Common myeloid progenitor, CD34-positive (primary cell): Measurements from ENCODE around the gene NLGN2.
A peak's percentile ranks its signal among the peaks of the same experiment; 100 is the strongest.

Experiments used
- CTCF ChIA-PET: fragments of 350-600 bp; sonication (Branson Sonifier 250); formaldehyde crosslinking; loops from one replicate; lab custom pipeline; 2021; ENCODE audit warnings: antibody characterized with exemption; lab: Charles Lee
- POLR2A ChIA-PET: fragments of 350-600 bp; sonication (Branson Sonifier 250); formaldehyde crosslinking; loops from one replicate; lab custom pipeline; 2021; ENCODE audit warnings: antibody characterized with exemption; lab: Charles Lee
- DNase-seq, 3 donors: peaks; one replicate each; pipeline versions ENCODE4 v3.0.0 to v3.0.0-alpha.2; 2013
- H3K27ac ChIP-seq, 2 experiments: 1 replicate in 1 of 2; 2 replicates in 1 of 2; pipeline ENCODE4 v1.7.0; 2013; ENCODE audit warnings: inconsistent platforms in 2 of 2, low read length in 2 of 2, mild to moderate bottlenecking in 2 of 2, low read depth in 1 of 2, moderate library complexity in 1 of 2; ENCODE audit not compliant: severe bottlenecking in 2 of 2, insufficient read depth in 1 of 2, poor library complexity in 1 of 2
- H3K27me3 ChIP-seq, 5 experiments: replicated peaks in 2 of 5; 1 replicate in 3 of 5; 2 replicates in 2 of 5; pipeline versions ENCODE4 v1.6.1 to v1.7.0; 2013; ENCODE audit warnings: low read length in 4 of 5, mild to moderate bottlenecking in 2 of 5, moderate library complexity in 2 of 5, inconsistent platforms in 1 of 5; ENCODE audit not compliant: insufficient read depth in 5 of 5, control insufficient read depth in 4 of 5
- H3K36me3 ChIP-seq, 4 experiments: 1 replicate in 2 of 4; 2 replicates in 2 of 4; pipeline versions ENCODE4 v1.6.1 to v1.7.0; 2013; ENCODE audit warnings: low read length in 3 of 4, control low read depth in 1 of 4, mild to moderate bottlenecking in 1 of 4; ENCODE audit not compliant: control insufficient read depth in 4 of 4, insufficient read depth in 4 of 4
- H3K4me1 ChIP-seq, 4 experiments: 1 replicate in 3 of 4; 2 replicates in 1 of 4; pipeline versions ENCODE4 v1.6.1 to v1.7.1; 2013; ENCODE audit warnings: low read length in 3 of 4, mild to moderate bottlenecking in 3 of 4, control low read depth in 1 of 4, inconsistent platforms in 1 of 4, moderate library complexity in 1 of 4; ENCODE audit not compliant: control insufficient read depth in 4 of 4, insufficient read depth in 4 of 4; ENCODE audit errors: control extremely low read depth in 1 of 4
- H3K4me3 ChIP-seq, 7 experiments: 1 replicate in 4 of 7; 2 replicates in 3 of 7; pipeline versions ENCODE4 v1.5.1 to v1.7.0; 2013; ENCODE audit warnings: mild to moderate bottlenecking in 7 of 7, low read length in 6 of 7, moderate library complexity in 6 of 7, inconsistent platforms in 2 of 7, low read depth in 2 of 7, control low read depth in 1 of 7; ENCODE audit not compliant: insufficient read depth in 4 of 7, control insufficient read depth in 1 of 7; ENCODE audit errors: extremely low read depth in 1 of 7
- H3K9me3 ChIP-seq, 5 experiments: 1 replicate in 4 of 5; 2 replicates in 1 of 5; pipeline versions ENCODE4 v1.6.1 to v1.7.1; 2013; ENCODE audit warnings: low read length in 4 of 5, mild to moderate bottlenecking in 2 of 5, inconsistent platforms in 1 of 5, low read depth in 1 of 5, moderate library complexity in 1 of 5; ENCODE audit not compliant: control insufficient read depth in 4 of 5, insufficient read depth in 2 of 5; ENCODE audit errors: control extremely low read depth in 1 of 5
- WGBS: methylation state at CpG from one replicate; pipeline ENCODE4 v1.1.5; 2013; ENCODE audit not compliant: insufficient coverage; 5-methylcytosine and 5-hydroxymethylcytosine counted together

Gene NLGN2

DNA sequence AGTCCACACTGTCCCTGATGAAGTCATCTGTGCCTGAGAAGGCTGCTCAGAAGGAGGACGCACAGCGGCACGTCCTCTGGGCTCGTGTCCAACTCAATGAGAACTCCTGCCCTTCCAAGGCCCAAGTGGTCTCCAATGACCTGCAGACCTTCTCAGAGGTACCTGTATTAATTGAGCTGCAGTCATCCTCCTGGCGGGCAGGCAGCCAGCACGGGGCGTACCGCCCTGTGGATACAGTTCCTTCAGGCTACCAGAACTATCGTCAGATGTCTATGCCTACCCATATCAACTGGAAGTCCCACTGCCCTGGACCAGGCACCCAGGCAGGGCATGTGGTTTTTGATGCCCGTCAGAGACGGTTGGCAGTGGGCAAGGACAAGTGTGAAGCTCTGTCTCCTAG lies 24.7 kb downstream of the NLGN2 start:
- H3K4me3 ChIP-seq: no peak overlapping the region
- ChIA-PET POLR2A (interaction anchor here (0.7 kb wide), 1 partner anchor 406 kb away, joined by 4 read pairs; no protein-coding TSS in a partner anchor), CTCF (interaction anchor here (0.9 to 3.0 kb wide), 3 partner anchors 9 to 476 kb away, joined by 3 to 7 read pairs (median 5); partner anchors contain the start of gene TMEM256)
- no peak overlapping the region for H3K27ac ChIP-seq
- H3K27me3 ChIP-seq: no peaks in the 10 kb centered on the region
- no peak for DNase-seq
- H3K4me1 ChIP-seq: peaks cover 0 to 21% (median 19%) of the 10 kb centered on the region in 4 experiments
- H3K36me3 ChIP-seq: no peaks in the 10 kb centered on the region
- over 99% methylated on average over 11 of the region's 11 CpGs for WGBS
- H3K9me3 ChIP-seq: no peaks in the 10 kb centered on the region

DNA sequence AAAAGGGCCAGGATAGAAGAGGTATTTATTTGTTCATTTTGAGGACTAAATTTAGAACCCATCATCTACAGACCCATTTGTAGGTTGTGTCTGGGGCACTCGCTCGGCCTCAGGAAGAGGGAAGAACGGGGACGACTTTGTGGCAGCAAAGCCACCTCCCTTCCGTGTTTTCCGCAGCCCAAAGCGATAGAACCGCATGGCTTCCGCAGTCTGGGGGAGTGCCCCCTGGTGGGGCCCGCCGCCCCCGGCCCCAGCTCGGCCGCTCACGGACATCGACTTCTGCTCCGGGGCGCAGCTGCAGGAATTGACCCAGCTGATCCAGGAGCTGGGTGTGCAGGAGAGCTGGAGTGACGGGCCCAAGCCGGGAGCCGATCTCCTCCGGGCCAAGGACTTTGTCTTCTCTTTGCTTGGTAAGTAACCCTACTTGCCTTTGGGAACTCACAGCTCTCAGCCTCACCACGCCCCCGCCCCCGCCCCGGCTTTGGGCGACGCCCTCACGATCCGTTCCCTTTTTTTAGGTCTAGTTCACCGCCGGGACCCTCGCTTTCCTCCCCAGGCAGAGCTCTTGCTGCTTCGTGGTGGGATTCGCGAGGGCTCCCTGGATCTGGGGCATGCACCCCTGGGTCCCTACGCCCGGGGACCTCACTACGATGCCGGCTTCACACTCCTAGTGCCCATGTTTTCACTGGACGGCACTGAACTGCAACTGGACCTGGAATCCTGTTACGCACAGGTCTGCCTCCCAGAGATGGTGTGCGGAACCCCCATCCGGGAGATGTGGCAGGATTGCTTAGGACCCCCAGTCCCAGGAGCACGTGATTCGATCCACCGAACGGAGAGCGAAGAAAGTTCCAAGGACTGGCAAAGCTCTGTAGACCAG lies 28.3 kb downstream of the NLGN2 start:
- DNase-seq: peak; percentile 62 to 80 (median 71)
- Histone ChIP-seq H3K27me3 (peaks cover 0 to 32% (median 9%) of the 10 kb centered on the region in 5 experiments), H3K27ac (peak overlapping the region; percentile 25 to 55), H3K4me3 (peak overlapping the region; percentile 62 to 95 (median 86)), H3K9me3 (no peaks in the 10 kb centered on the region), H3K36me3 (no peaks in the 10 kb centered on the region), H3K4me1 (peaks cover 0 to 55% (median 52%) of the 10 kb centered on the region in 4 experiments)
- WGBS: 10% methylated on average over 44 of the region's 49 CpGs
- POLR2A ChIA-PET: interaction anchor here (0.9 to 2.4 kb wide), 3 partner anchors 11 to 123 kb away, joined by 3 to 28 read pairs (median 6); partner anchors contain the start of genes POLR2A and TNFSF13
- CTCF ChIA-PET: interaction anchor here (0.6 to 3.9 kb wide), 33 partner anchors 10 to 679 kb away, joined by 3 to 29 read pairs (median 5); partner anchors contain the start of genes PLSCR3, POLR2A, SENP3 and SPEM2

DNA sequence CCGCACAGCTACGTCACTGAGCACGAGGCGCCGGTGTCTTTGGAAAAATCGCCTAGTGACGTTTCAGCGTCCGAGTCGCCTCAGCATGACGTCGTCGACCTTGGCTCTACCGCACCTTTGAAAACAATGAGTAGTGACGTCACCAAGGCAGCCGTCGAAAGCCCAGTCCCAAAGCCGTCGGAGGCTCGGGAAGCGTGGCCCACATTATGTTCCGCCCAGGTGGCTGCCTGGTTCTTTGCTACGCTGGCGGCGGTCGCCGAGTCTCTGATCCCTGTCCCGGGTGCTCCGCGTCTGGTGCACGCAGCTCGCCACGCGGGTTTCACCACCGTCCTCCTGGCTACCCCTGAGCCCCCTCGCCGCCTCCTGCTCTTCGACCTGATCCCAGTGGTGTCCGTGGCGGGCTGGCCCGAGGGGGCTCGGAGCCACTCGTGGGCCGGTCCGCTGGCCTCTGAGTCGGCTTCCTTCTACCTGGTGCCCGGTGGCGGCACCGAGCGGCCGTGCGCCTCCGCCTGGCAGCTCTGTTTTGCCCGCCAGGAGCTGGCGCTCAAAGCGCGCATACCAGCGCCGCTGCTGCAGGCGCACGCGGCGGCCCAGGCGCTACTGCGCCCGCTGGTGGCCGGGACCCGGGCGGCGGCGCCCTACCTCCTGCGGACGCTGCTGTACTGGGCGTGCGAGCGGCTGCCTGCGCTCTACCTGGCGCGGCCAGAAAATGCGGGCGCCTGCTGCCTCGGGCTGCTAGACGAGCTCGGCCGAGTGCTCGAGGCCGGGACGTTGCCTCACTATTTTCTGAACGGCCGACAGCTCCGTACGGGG lies 29.1 kb downstream of the NLGN2 start:
- H3K36me3 ChIP-seq: no peaks in the 10 kb centered on the region
- H3K4me1 ChIP-seq: peaks cover 0 to 59% (median 55%) of the 10 kb centered on the region in 4 experiments
- ChIA-PET POLR2A (interaction anchor here (0.9 to 2.4 kb wide), 7 partner anchors 10 to 66 kb away, joined by 3 to 28 read pairs (median 4); partner anchors contain the start of genes POLR2A and ZBTB4), CTCF (interaction anchor here (0.6 to 3.9 kb wide), 38 partner anchors 9 to 680 kb away, joined by 3 to 29 read pairs (median 5); partner anchors contain the start of genes PLSCR3, POLR2A, SENP3 and SPEM2)
- WGBS: 14% methylated on average over 86 of the region's 92 CpGs
- H3K4me3 ChIP-seq: peak overlapping the region in 6 of 7 experiments; percentile 78 to 95 (median 86)
- DNase-seq: peak; percentile 85 to 89 (median 88)
- H3K27me3 ChIP-seq: peaks cover 0 to 38% (median 13%) of the 10 kb centered on the region in 5 experiments
- no peak overlapping the region for H3K27ac ChIP-seq
- no peaks in the 10 kb centered on the region for H3K9me3 ChIP-seq

DNA sequence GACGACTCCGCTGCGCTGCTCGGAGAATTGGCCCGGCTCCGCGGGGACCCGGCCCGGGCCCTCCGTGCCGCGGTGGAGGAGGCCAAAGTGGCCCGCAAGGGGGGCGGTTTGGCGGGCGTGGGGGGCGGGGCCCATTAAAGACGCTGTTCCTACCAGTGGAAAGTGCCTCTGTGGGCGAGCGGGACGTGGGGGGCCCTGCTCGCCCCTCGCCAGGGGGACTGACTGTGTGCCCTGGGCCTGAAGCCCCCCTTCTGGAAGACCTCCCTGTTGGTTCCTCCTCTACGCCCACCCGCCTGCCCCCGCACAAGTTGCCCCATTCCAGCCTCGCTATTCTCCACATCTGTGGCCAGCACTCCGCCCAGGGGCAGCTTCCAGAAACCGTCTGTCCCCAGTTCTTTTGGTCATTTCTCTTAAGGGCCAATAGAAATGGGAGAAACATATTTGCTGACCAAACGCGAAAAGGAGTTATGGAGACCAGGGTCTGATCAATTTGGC lies 29.8 kb downstream of the NLGN2 start:
- Histone ChIP-seq H3K27ac (no peak overlapping the region), H3K36me3 (no peaks in the 10 kb centered on the region)
- no peak for DNase-seq

DNA sequence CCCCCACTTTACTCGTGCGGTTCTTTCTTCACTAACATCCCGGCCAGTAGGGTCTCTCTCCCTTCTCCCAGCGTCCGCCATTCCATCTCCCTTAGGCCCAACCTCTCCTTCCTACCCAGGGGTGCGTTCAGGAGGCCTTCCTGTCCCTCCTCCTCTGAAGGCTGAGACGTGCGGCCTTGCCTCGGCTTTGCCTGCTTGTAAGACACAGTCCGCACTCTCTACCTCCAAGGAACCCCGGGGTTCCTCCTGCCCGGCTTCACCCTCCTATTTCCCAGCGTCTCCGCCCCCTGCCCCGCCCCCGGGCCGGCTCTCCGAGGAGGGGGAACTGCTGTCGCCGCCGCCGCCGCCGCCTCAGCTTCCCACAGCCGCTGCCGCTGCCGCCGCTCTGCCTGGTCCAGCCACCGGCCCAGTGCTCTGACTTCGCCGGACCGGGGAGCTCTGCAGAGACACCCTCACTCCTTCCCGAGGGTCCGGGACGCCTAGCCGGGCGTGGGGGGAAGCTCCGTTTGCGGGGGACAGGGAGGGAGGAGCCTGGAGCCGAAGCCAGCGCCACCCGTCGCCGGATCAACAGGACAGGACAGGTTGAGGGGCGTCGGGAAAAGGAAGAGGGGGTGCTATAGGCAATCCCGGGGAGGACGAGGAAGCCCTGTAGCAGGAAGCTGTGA lies 30.4 kb downstream of the NLGN2 start:
- no peaks in the 10 kb centered on the region for H3K36me3 ChIP-seq
- H3K27me3 ChIP-seq: peaks cover 0 to 45% (median 15%) of the 10 kb centered on the region in 5 experiments
- H3K4me3 ChIP-seq: peak overlapping the region in 6 of 7 experiments; percentile 30 to 95 (median 55)
- no peaks in the 10 kb centered on the region for H3K9me3 ChIP-seq
- ChIA-PET POLR2A (interaction anchor here (0.7 to 0.8 kb wide), 2 partner anchors 29 to 41 kb away, joined by 3 read pairs; partner anchors contain the start of gene ZBTB4), CTCF (interaction anchor here (1.0 to 3.9 kb wide), 5 partner anchors 42 to 83 kb away, joined by 3 to 28 read pairs (median 6); partner anchors contain the start of genes POLR2A, TMEM95 and ZBTB4)
- H3K27ac ChIP-seq: no peak overlapping the region
- peaks cover 0 to 59% (median 55%) of the 10 kb centered on the region in 4 experiments for H3K4me1 ChIP-seq
- peak in 2 of 3 donors; percentile 43 to 55 for DNase-seq
- WGBS: 7% methylated on average over 29 of the region's 48 CpGs

More for the DNA sequence above, 29.8 kb downstream of the NLGN2 start:
- WGBS: 58% methylated on average over 17 of the region's 31 CpGs
- peaks cover 0 to 59% (median 55%) of the 10 kb centered on the region in 4 experiments for H3K4me1 ChIP-seq
- H3K27me3 ChIP-seq: peaks cover 0 to 45% (median 15%) of the 10 kb centered on the region in 5 experiments
- CTCF ChIA-PET: interaction anchor here (0.6 to 3.9 kb wide), 26 partner anchors 9 to 181 kb away, joined by 3 to 29 read pairs (median 6); partner anchors contain the start of genes PLSCR3, POLR2A, SENP3 and SPEM2
- H3K4me3 ChIP-seq: peak overlapping the region in 6 of 7 experiments; percentile 8 to 95 (median 68)
- POLR2A ChIA-PET: interaction anchor here (0.9 to 2.4 kb wide), 7 partner anchors 9 to 65 kb away, joined by 3 to 28 read pairs (median 4); partner anchors contain the start of genes POLR2A and ZBTB4
- H3K9me3 ChIP-seq: no peaks in the 10 kb centered on the region
